Stromal cell of bone marrow (primary cell): Measurements from ENCODE around the gene SYNGR3.

Experiments used
- DNase-seq: peaks from one replicate; pipeline ENCODE4 v3.0.0-alpha.2; 2012; ENCODE audit warnings: low read depth

The SYNGR3 gene

DNA sequence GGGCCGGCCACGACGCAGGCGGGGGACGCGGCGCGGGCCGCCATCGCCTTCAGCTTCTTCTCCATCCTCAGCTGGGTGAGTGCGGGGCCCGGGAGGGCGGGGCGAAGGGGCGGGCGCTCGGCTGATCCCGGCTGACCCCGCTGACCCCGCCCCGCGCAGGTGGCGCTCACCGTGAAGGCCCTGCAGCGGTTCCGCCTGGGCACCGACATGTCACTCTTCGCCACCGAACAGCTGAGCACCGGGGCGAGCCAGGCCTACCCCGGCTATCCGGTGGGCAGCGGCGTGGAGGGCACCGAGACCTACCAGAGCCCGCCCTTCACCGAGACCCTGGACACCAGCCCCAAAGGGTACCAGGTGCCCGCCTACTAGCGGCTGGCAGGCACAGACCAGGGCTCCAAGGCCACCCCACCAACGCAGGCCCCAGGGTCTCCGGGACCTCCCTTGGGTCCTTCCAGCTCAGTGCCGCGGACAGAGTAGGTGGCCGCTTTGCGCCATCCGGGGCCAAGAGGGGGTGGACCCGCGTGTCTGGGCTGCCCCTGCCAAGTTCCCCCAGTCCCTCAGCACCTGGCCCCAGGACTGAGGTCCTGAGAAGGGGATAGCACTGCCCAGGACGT, 3.0 kb downstream of the SYNGR3 start:
- DNase-seq = no peak

GRCh38 chr16:1993731-1994131, 4.0 kb downstream of the SYNGR3 start:
- no peak for DNase-seq

GRCh38 chr16:1997494-1998359, 8.0 kb downstream of the SYNGR3 start:
- no peak for DNase-seq

DNA sequence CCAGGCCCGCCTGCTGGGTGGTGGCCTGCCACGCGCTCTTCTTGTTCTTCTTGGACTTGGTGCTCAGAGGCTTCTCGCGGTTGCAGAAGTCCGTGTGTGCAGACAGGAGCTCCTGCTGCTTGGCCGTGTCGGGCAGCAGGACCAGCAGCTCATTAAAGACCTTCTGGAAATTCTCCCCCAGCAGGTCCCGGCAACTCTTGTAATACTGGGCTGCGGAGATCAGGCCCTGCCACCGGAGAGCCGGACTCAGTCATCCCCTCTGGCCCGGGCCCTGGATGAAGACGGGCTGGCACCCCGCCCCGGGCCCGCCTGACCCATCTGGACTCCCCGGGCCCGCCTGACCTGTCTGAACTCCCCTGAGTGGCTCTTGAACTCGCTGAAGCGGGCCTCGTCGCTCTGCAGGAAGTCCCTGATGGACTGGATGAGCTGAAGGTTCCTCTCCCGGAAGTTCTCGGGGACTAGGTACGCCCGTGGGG, 8.6 kb downstream of the SYNGR3 start:
- no peak for DNase-seq

DNA sequence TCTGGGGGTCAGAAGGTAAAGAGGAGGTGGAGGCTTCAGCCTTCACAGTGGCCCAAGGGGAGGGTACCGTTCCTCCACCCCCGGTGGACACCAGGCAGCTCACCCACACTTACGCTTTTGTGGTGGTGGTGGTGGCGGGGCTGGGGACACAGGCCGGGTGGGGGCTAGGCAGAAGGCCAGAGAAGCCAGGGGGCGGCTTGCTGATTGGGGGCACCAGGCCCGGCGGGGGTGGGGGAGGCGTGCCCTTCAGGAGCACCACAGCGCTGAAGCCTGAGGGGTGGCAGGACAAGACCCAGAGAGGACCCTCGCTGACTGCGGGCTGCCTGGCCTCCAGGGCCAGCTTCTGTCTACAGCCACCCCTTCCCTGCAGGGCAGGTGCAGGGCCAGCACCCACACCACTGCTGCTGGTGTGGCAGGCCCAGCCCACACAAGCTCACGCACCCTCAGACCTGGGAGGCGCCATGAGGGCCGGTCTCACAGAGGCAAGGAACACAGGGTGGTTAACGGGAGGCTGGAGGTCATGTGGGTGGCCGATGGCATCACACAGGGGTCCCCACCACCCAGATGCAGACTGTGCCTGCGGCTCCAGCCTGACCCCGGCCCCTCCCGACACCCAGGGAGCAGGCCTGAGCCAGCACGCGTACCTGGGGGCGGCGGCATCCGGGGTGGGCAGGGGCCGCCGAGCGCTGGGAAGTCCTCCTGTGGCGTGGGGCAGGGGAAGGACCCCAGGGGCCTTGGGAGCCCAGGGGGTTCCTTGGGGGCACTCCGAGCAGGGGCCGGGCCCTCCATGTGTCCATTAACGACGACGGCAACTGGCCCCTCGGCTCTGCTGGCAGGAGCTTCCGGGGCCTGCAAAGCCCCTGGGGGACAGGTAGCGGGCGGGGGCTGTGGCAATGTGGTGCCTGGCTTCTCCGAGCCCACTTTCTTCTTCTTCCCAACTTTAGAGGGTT, 9.4 kb downstream of the SYNGR3 start:
- no peak for DNase-seq

- no peak for DNase-seq
These were observed 10.2 kb downstream of the SYNGR3 start for GRCh38 chr16:1999866-2000514.

- no peak for DNase-seq
These were observed 11.3 kb downstream of the SYNGR3 start for GRCh38 chr16:2001035-2001434.

DNA sequence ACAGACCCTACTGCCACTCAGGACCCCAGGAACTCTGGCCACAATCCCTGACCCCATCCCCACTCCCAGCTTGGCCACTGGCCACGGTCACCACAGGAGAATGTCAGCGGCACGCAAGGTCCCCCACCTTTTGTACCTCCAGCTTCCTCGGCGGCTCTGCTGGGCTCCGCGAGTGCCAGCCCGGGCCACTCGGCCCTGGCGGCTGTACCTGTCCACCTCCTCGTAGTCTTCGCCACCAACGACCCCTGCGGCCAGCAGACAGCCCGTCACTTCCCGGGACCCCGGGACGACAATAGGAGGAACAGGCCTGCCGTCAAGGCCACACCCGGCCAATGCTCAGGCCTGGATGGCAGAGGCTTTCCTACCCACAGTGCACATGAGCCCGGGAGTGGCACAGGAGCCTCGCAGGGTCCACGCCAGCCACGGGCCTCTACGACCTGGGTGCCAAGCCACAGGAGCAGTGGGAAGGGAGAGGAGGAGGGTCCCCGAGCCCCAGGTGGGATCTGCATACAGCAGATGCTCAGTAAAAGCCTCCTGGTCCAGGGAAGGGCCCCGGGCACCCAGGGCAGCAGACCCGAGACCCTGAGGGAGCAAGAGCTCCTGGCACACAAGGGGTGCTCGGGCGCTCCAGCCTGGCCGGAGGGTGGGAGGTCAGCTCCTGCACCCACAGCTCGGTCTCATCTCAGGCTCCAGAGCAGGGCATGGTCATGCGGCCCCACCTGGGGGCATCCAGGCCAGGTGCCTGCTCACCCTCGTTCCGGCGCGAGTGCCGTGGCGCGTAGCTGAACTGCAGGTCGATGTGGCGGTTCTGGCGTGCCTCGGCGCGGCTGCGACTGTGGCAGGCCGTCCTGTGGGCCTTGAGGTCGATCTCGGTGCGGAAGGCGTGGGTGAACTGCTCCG, 11.9 kb downstream of the SYNGR3 start:
- no peak for DNase-seq

GRCh38 chr16:2002406-2003230, 12.8 kb downstream of the SYNGR3 start:
- DNase-seq = no peak

- DNase-seq = no peak
These were observed 13.6 kb downstream of the SYNGR3 start for GRCh38 chr16:2003231-2003826.

- peak; percentile 45 for DNase-seq
These were observed 14.3 kb downstream of the SYNGR3 start for GRCh38 chr16:2003827-2004641.

GRCh38 chr16:2004795-2005517, 15.2 kb downstream of the SYNGR3 start:
- DNase-seq = no peak

DNA sequence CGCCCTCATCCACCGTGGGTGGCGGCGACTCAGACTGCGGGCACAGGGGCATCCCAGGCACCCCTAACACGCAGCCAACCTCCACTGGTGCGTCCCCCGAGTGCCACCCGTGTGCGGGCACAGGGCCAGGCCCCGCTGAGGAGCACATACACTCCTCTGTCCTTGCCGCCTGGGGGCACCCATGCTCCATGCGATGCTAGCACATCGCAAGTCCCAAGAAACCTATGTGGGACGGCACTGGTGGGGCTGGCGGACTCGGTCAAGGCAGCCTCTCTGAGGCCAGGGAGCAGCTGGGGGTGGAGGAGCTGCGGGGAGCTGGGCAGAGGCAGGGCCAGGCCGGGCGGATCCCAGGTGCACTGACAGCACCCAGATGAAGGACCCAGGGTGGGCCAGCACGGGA, 15.9 kb downstream of the SYNGR3 start:
- DNase-seq = no peak

DNA sequence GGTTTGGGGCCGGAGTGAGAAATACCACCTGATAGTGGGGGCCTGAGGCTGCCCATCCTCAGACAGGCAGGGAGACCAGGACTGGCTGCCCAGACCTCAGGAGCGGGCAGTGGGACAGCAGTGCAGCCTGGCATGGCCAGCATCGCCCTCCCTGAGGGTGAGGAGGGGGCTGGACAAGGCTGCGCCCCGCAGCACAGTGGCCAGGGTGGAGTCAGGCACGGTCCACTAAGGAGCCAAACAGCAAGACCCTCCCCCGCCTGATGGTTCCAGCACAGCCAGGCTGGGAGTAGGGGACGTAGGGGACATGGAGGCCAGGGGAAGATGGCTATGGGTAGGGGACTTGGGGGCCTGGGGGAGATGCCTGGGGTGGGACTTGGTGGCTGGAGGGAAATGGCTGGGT, 16.5 kb downstream of the SYNGR3 start:
- no peak for DNase-seq

DNA sequence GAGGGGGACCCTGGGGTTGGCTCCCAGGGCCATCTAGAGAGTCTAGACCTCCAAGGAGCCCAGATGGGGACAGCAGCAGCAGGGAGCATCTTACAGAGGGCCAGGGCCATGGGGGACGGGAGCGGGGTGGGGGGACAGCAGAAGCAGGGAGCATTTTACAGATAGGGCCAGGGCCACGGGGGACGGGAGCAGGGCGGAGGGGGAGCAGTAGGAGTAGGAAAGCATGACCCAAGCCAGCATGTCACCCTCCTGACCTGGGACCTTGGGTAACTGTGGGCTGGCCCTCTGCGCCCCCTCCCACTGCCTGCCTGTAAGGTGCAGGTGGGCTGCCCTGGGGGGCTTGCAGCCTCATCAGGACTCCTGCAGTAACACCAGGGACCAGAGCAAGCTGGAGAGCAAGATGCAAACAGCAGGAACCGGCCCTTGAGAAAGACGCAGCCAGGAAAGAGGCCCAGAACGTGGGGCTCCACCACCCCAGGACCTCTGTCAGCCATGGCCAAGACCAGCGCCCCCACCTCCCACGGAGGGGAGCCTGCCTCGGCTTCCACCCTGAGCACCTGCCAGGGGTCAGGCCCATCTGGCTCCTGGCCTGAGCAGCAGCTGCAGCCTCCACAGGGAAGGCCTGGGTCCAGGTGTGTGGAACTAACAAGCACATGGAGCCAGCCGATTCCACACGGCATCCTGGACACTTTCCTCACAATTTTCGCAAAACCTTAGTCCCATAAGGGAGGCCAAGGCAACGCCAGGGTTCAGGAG, 17.5 kb downstream of the SYNGR3 start:
- no peak for DNase-seq

DNA sequence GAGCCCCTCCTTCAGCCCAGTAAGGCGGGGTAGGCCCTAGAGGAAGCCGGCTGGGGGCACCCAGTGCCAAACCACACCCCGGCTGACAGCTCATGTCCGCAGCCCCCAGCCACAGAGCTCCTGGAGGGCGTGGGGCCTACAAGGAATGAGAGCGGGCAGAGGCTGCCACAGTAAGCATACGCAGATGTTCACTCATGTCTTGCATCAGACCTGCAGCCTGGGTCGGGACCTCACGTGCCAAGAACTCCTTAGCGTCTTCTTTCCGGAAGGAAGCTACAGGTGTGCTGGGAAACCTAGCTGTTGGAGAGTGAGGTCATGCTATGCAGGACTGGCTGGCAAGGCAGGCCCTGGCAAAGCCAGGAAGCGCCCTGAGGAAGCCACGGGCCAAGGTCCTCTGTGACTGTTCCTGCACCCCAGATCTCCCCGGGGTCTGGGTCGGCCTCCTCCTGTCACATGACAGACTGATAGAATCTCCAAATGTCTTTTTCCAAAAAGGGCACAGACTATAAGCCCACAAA, 18.3 kb downstream of the SYNGR3 start:
- no peak for DNase-seq

DNA sequence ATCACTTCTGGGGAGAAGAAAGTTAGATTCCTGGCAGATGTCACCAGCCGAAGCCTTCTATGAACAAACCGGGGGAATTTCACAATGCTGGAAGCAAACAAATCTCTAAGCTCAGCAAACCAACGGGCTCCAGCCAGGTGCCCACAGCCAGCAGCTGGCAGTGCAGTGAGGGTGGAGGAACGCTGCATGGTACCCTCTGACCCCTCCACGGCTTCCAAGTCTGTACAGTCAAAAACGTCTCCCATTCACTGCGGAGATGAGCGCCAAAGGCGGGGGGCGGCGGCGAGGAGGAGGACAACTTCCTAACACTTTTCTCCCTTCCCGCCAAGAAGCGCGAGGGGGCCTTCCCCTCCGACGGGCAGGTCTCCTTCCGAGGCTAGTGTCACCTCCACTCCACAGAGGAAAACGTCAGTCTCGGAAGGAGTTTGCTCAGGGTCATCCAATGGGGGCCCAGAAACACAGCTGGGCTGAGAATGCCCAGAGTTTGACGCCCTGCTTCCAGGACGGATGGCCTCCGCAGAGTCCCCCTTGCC, 18.9 kb downstream of the SYNGR3 start:
- DNase-seq = no peak
